Fibroblast of lung (primary cell): ENCODE data around the gene KCNJ10. TPM values are rescaled to one million over a fixed set of nuclear protein-coding genes. Genes with fewer than 3 reads are reported as not detected.

Experiments used
- DNase-seq, 2 donors: peaks; one replicate each; pipeline versions ENCODE4 v3.0.0 to v3.0.0-alpha.2; 2010; ENCODE audit warnings: low read depth in 2 of 2
- H2AFZ ChIP-seq: 2 replicates; pipeline ENCODE4 v1.5.1; 2012; ENCODE audit warnings: low read length, control low read depth, inconsistent platforms
- H3K27ac ChIP-seq: 2 replicates; pipeline ENCODE4 v1.5.1; 2011; ENCODE audit warnings: low read length, control low read depth; ENCODE audit not compliant: insufficient read depth
- H3K27me3 ChIP-seq: 2 replicates; pipeline ENCODE4 v1.5.1; 2011; ENCODE audit warnings: mild to moderate bottlenecking, low read length; ENCODE audit not compliant: control insufficient read depth, insufficient read depth
- H3K36me3 ChIP-seq: 2 replicates; pipeline ENCODE4 v1.5.1; 2011; ENCODE audit warnings: low read length; ENCODE audit not compliant: control insufficient read depth, insufficient read depth
- H3K4me1 ChIP-seq: 2 replicates; pipeline ENCODE4 v1.5.1; 2011; ENCODE audit warnings: low read length; ENCODE audit not compliant: control insufficient read depth, insufficient read depth; ENCODE audit errors: extremely low read depth
- H3K4me2 ChIP-seq: 2 replicates; pipeline ENCODE4 v1.5.1; 2011; ENCODE audit warnings: low read length, control low read depth; ENCODE audit not compliant: insufficient read depth; ENCODE audit errors: extremely low read depth
- H3K4me3 ChIP-seq, 4 experiments: fragments of 200-600 bp in 1 of 4; sonication (generic) in 1 of 4; replicated peaks in 1 of 4; 2 replicates each; pipeline ENCODE4 v1.5.1; 2011 to 2016; ENCODE audit warnings: low read length in 4 of 4, low read depth in 3 of 4, mild to moderate bottlenecking in 3 of 4, control low read depth in 2 of 4, inconsistent platforms in 1 of 4, mixed read lengths in 1 of 4; ENCODE audit not compliant: insufficient read depth in 1 of 4; ENCODE audit errors: control extremely low read depth in 1 of 4
- H3K79me2 ChIP-seq: 2 replicates; pipeline ENCODE4 v1.5.1; 2012; ENCODE audit warnings: mild to moderate bottlenecking, low read length, inconsistent platforms; ENCODE audit not compliant: control insufficient read depth, insufficient read depth
- H3K9ac ChIP-seq: 2 replicates; pipeline ENCODE4 v1.5.1; 2011; ENCODE audit warnings: mild to moderate bottlenecking, low read length, control low read depth; ENCODE audit not compliant: insufficient read depth
- H3K9me3 ChIP-seq: 2 replicates; pipeline ENCODE4 v1.5.1; 2012; ENCODE audit warnings: low read depth, low read length; ENCODE audit not compliant: control insufficient read depth, insufficient read depth
- H4K20me1 ChIP-seq: 2 replicates; pipeline ENCODE4 v1.5.1; 2011; ENCODE audit warnings: low read length; ENCODE audit not compliant: control insufficient read depth, insufficient read depth; ENCODE audit errors: extremely low read depth
- CTCF ChIP-seq, 2 donors: IDR thresholded peaks in 1 of 2; conservative IDR thresholded peaks in 1 of 2; 1 replicate in 1 of 2; 2 replicates in 1 of 2; pipeline ENCODE4 v1.5.1; 2011 to 2012; ENCODE audit warnings: low read length in 2 of 2, control low read depth in 1 of 2, inconsistent platforms in 1 of 2, low read depth in 1 of 2, mild to moderate bottlenecking in 1 of 2
- EZH2 ChIP-seq: IDR thresholded peaks from 2 replicates; pipeline ENCODE4 v1.5.1; 2012; ENCODE audit warnings: low read length, control low read depth, mild to moderate bottlenecking; ENCODE audit errors: missing control alignments
- polyA plus RNA-seq, 2 donors: library from polyadenylated mRNA; depleted of rRNA in 1 of 2; stranded (reverse) in 1 of 2; unstranded in 1 of 2; fragments of >200 nt; gene quantifications; 2 replicates each; pipeline ENCODE4 v1.2.1, GENCODE V29; 2011 to 2012; ENCODE audit warnings: missing spikeins in 1 of 2
- total RNA-seq: library from RNA; depleted of rRNA; stranded (reverse); fragments of >200 nt; gene quantifications from 2 replicates; pipeline ENCODE4 v1.2.1, GENCODE V29; 2014

Gene KCNJ10
- total and polyA plus RNA-seq, 2 donors (not counting 1 experiment from before 2014, with no cell fraction given), result not detected

- Histone ChIP-seq H3K27ac (no peak overlapping the region), H3K4me2 (peak overlapping the region; percentile 44), H3K27me3 (no peaks in the 10 kb centered on the region), H4K20me1 (no peaks in the 10 kb centered on the region), H3K79me2 (no peaks in the 10 kb centered on the region), H3K4me1 (no peaks in the 10 kb centered on the region), H3K9ac (no peak overlapping the region), H3K36me3 (no peaks in the 10 kb centered on the region), H3K9me3 (no peaks in the 10 kb centered on the region), H2AFZ (no peak overlapping the region), H3K4me3 (peak overlapping the region in 3 of 4 experiments; percentile 43 to 69 (median 55))
- TF ChIP-seq CTCF (conservative IDR thresholded peaks at IDR 0.05 in 1 of 2, IDR thresholded peaks at IDR 0.05 in 1 of 2; ENCODE audit: low read depth in 1 of 2, low read length in 2 of 2) (no peak), EZH2 (no peak)
- DNase-seq, result no peak
These were observed 108.3 kb downstream of the KCNJ10 start for GRCh38 chr1:159961636-159962035.

- H3K4me3 ChIP-seq, result peak overlapping the region; percentile 30 to 69 (median 49)
- H3K27me3 ChIP-seq, result no peaks in the 10 kb centered on the region
- peak overlapping the region; percentile 32 for H3K4me2 ChIP-seq
- TF ChIP-seq CTCF (conservative IDR thresholded peaks at IDR 0.05 in 1 of 2, IDR thresholded peaks at IDR 0.05 in 1 of 2; ENCODE audit: low read depth in 1 of 2, low read length in 2 of 2), result no peak
- no peak for TF ChIP-seq EZH2
- H3K9me3 ChIP-seq, result no peaks in the 10 kb centered on the region
- H3K9ac ChIP-seq, result no peak overlapping the region
- H2AFZ ChIP-seq, result peak overlapping the region; percentile 14
- no peaks in the 10 kb centered on the region for H3K4me1 ChIP-seq
- no peaks in the 10 kb centered on the region for H4K20me1 ChIP-seq
- peak; percentile 87 for DNase-seq
- no peaks in the 10 kb centered on the region for H3K79me2 ChIP-seq
- H3K36me3 ChIP-seq, result no peaks in the 10 kb centered on the region
- H3K27ac ChIP-seq, result peak overlapping the region; percentile 10
These were observed 109.1 kb downstream of the KCNJ10 start for GRCh38 chr1:159960721-159961381.

GRCh38 chr1:159959451-159959850 lies 110.5 kb downstream of the KCNJ10 start:
- Histone ChIP-seq H3K36me3 (no peaks in the 10 kb centered on the region), H3K4me3 (no peak overlapping the region), H4K20me1 (no peaks in the 10 kb centered on the region), H3K27ac (no peak overlapping the region), H3K4me2 (no peak overlapping the region), H3K79me2 (no peaks in the 10 kb centered on the region), H3K9ac (no peak overlapping the region), H3K27me3 (no peaks in the 10 kb centered on the region), H2AFZ (no peak overlapping the region), H3K9me3 (no peaks in the 10 kb centered on the region), H3K4me1 (no peaks in the 10 kb centered on the region)
- DNase-seq, result peak in 1 of 2 donors; percentile 11
- no peak for TF ChIP-seq CTCF (conservative IDR thresholded peaks at IDR 0.05 in 1 of 2, IDR thresholded peaks at IDR 0.05 in 1 of 2; ENCODE audit: low read depth in 1 of 2, low read length in 2 of 2)
- no peak for TF ChIP-seq EZH2
